ENCODE results near the gene FBXL19.
A peak's percentile ranks its signal among the peaks of the same experiment; 100 is the strongest.
"Not testable (repeated sequence)": the region's sequence is repeated elsewhere in the genome, so short reads cannot be mapped to it uniquely, and the experiment has no call there.

The FBXL19 gene, protein sequence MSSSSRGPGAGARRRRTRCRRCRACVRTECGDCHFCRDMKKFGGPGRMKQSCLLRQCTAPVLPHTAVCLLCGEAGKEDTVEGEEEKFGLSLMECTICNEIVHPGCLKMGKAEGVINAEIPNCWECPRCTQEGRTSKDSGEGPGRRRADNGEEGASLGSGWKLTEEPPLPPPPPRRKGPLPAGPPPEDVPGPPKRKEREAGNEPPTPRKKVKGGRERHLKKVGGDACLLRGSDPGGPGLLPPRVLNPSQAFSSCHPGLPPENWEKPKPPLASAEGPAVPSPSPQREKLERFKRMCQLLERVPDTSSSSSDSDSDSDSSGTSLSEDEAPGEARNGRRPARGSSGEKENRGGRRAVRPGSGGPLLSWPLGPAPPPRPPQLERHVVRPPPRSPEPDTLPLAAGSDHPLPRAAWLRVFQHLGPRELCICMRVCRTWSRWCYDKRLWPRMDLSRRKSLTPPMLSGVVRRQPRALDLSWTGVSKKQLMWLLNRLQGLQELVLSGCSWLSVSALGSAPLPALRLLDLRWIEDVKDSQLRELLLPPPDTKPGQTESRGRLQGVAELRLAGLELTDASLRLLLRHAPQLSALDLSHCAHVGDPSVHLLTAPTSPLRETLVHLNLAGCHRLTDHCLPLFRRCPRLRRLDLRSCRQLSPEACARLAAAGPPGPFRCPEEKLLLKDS

DNA sequence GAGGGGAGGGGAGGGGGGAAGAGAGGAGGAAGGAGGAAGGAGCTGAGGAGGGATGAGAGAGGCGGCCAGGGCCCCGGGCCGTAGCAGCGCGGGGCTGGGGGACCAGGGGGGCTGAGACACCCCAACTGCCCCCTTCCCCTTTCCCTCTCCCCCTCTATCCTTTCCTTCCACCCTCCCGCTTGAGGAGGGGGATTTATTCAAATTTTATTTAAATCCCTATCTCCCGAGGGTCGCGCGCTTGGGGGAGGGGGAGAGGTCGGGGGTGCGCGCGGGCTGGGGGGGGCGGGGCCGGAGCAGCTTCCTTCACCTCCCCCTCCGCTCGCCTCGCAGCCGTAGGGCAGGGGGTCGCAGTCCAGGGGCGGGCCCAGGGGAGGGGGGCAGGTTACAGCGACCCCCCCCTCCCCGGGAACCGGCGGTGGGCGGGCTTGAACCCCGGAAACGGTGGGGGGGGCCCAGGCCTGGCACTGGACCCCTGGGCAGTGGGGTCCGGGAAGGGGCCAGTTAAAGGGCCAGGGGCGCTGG lies at the start of gene FBXL19:
Gene FBXL19 (plus strand): TSS at position 19 of the 522 bp plus-strand sequence. CDS start 2,183 bp downstream, outside the sequence.
- DNase-seq = no peak

DNA sequence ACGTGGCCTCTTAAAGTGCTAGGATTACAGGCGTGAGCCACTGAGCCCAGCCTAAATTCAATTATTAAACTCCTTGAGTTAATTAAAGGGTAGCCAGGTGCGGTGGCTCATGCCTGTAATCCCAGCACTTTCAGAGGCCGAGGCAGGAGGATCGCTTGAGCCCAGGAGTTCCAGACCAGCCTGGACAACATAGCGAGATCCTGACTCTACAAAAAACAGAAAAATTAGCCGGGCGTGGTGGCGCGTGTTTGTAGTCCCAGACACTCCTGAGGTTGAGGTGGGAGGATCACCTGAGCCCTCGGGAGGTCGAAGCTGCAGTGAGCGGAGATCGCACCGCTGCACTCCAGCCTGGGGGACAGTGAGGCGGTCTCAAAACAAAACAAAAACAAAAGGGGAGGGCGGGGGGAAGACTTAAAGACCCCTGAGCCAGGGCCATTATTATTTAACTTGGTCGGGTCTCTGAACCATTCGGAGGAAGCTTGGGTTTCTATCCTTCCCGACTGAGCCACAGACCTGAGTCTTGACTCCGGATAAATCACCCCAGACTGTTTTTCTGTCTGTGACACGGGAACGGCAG lies 49.0 kb upstream of the FBXL19 start:
- DNase-seq = no peak

DNA sequence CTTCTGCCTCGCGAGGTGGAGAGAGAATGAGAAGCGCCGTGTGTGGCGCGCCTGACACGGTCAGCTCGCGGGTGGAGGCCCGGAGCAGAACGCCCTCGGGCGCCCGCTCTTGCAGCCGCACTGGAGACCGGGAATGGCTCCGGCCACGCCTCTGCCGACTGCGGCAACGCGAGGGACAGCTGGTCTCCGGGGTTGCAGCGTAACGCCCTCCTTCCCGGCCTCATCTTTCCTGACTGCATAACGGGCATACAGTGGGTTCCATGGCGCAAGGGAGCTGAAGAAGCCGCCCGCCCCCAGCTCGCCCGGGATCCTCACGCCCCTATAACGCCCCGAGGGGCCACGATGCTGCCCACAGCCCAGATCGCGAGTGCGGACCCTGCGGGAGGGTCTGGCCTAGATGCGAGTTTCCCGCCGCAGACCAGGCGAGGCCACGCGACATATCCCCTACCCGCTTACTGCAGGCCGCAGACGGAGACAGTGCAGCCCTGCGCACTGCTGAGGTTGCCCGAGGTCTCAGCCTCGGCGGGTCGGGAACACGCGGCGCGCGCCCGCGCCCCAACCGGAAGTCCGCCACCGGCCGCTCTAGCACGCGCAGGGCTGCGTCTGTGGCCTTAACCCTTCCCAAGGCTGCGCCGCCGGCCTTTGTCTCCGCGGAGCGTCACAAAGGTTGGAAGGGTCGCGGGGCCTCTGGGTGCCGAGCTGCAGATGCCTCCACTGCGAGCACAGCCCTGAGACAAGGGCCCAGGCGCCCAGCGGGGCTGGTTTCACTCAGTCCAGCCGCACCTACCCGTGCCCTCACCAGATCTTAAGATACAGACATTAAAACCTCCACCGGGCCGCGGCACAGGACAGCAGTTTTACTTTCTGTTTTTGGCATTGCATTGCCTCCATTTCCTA lies 48.3 kb upstream of the FBXL19 start:
- DNase-seq = peak; percentile 89

DNA sequence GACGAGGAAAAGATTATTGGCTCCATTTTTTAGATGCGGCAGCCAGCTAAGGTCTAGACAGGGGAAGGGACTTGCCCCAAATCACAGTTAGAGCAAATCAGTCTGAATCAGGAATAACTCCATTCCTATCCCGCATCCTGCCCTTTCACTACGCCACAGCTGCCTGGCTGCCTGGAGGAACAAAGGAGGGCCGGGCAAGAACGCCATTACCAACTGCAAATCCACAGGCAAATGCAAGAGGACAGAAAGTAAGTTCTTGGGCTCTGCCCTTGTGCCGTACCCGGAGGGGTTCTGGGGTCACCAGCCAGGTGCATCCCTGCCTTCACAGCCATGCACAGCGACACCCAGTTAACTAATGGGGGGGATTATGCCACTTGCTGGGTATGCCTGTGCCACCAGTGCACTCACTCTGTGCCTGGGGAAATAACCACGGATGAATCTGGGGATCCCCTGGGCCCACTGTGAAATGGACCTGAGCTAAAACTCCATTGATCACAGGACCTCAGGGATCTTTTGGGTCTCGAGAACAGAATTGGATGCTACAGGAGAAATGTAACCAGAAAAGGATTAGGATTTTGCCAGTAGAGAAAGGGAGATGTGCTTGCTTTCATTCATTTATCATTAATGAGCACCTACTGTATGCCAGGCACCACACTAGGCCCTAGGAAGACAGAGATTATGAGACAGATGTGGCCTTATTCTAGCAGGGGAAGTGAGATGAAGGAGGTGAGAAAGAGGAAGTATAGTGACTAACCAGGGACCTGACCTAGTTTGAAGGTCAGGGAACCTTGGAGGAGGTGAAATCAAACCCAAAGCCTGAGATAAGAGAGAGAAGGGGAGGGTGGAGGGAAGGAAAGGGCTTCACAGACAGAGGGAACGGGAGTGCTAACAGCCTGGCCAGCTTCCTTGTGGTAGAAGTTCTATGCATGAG lies 47.2 kb upstream of the FBXL19 start:
- peak; percentile 6 for DNase-seq

DNA sequence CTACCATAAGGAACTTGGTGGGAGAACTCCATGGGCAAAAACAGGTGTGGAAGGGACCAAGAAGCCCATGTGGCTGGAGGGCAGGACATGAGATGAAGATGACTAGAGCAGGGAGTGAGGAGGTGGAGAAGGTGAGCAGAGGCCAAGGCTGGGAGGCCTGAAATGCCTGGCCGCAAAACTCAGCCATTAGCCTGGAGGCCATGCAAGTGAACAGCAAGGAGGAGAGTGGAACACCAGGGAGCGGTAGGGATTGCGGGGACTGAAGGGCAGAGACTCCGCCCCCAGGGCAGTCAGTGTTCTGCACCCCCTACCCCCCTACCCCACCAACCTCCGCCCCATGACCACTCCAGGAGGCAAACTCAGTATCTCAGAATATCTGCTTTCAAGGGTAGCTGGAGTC lies 46.5 kb upstream of the FBXL19 start:
- DNase-seq = no peak

DNA sequence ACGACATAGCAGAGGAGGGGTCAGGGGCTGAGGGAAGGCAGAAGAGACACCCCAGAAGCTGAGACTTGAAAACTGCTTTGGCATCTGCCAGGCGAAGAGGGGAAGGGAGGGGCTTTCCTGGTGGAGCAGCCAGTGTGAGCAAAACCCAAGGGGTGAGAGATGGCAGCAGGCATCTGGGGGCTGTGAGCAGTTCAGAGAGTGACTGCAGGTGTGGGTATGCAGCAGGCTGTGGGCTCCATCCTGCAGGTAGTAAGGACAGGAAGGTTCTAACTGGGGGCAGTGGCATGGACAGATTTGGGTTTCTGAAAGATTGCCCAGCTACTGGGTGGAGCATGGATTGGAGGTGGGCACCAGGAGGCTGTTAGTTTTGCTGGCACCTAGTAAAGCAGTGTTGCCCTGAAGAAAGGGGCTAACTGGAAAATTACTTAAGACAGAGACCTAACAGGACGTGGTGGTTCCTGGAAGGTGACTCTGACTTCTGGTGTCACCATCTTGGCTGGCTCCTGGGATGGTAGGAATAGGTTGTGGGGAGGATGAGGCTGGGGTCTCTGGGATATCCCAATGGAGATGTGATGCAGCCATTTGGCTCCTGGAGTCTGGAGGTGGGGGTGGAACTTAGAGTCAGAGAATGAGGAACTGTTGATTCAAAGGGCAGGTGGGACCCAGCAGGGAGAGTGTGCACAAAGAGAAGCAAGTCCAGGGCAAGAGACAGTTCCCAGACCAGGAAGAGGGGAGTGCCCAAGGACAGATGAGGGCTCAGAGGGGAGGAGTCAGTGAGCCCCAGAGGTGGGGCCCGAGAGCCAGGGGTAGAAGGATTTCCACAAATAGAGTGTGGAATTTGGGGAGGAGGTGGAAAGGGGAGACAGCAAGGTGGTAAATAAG lies 40.7 kb upstream of the FBXL19 start:
- no peak for DNase-seq

DNA sequence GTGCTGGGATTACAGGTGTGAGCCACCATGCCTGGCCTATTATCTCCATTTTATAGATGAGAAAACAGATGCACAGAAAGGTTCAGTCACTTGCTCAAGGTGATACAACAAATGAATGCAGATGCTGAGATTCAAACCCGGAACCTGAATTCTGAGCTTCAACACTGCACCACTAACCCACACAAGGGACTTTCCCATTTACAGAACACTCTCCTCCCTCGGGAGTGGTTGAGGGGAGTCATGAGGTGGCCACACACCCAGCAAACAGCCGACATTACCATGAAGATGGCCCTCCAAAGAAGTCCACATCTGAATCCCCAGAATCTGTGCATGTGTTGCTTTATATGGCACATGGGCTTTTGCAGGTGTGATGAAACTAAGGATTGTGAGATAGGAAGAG lies 38.6 kb upstream of the FBXL19 start:
- no peak for DNase-seq

DNA sequence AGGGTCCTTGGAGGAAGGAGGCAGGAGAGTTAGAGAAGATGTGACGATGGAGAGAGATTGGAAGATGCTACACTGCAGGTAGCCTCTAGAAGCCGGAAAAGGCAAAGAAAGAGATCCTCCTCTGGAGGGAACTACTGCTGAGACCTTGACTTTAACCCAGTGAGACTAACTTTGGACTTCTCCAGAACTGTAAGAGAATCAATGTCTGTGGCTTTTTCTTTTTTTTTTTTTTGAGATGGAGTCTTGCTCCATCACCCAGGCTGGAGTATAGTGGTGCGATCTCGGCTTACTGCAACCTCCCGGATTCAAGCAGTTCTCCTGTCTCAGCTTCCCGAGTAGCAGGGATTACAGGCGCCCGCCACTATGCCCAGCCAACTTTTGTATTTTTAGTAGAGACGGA lies 38.2 kb upstream of the FBXL19 start:
- no peak for DNase-seq

DNA sequence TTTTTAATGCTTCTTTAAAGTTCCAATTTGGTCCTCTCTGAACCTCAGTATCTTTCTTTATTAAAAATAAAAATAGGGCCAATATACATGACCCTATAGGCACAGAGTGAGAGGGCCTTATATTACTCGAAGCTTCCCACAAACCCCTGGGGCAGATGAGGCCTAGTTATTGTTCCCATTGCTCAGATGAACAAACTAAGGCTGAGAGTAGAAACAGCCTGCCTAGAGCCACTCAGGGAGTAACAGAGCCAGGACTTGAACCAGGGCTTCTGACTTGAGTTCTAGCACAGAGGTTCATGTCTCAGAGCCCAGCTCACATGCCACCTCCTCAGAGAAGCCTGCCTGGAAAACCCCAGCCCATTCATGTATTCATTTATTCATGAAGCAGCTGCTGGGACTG lies 37.2 kb upstream of the FBXL19 start:
- no peak for DNase-seq

DNA sequence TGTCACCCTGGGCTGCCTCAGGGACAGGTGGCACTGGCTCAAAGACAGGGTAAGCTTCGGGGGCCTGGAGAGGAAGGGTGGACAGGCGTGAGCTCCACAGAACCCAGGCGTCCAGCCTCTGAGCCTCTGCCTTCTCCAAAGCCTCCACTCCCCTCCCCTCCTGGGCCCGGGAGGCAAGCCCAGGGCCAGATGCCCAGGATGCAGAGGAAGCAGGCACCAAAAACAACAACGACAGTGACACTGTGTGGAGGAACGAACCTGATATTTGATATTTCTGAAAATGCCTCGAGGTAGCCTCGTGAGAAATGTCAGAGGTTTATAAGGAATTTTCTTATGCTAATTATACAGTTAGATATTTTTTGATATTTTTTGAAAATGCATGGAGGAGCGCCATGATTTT lies 35.4 kb upstream of the FBXL19 start:
- no peak for DNase-seq

DNA sequence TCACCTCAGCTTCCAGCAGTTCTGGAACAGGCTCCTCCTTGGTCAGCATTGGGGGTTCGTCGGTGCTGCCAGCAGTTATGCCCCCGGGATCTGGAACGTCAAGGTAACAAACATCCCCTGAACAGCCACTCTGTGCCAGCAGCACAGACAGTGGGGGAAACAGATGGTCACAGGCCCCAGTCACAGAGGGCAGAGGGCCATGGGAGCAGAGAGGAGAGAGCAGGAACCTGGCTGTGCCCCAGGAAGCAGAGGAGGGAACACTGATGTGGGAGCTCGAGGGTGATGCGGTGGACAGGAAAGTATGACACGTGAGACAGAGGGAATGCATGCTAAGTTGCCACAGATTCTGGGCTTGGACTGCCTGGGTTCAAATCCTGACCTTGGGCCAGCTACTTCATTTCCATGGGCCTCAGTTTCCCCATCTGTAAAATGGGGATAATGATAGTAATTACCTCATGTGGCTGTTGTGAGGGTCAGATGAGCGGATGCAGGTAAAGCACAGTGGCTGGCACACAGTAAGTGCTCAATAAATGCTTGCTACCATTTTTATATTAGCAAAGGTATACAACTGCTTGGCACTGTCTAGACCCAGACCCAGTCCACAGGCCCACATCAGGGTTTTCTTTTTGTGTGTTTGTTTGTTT lies 34.4 kb upstream of the FBXL19 start:
- DNase-seq = no peak

DNA sequence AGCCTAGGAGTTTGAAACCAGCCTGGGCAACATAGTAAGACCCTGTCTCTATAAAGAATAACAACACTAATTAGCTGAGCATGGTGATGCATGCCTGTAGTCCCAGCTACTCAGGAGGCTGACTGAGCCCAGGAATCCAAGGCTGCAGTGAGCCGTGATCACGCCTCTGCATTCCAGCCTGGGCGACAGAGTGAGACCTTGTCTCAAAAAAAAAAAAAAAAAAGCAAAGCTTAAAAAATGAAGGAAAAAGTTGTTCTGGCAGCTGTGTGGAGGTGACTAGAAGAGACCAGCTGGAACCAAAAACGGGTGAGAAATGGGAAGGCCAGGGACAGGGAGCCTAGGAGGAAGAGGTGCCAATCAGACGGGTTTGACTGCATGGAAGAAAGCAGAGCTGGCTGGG lies 33.7 kb upstream of the FBXL19 start:
- DNase-seq = no peak

DNA sequence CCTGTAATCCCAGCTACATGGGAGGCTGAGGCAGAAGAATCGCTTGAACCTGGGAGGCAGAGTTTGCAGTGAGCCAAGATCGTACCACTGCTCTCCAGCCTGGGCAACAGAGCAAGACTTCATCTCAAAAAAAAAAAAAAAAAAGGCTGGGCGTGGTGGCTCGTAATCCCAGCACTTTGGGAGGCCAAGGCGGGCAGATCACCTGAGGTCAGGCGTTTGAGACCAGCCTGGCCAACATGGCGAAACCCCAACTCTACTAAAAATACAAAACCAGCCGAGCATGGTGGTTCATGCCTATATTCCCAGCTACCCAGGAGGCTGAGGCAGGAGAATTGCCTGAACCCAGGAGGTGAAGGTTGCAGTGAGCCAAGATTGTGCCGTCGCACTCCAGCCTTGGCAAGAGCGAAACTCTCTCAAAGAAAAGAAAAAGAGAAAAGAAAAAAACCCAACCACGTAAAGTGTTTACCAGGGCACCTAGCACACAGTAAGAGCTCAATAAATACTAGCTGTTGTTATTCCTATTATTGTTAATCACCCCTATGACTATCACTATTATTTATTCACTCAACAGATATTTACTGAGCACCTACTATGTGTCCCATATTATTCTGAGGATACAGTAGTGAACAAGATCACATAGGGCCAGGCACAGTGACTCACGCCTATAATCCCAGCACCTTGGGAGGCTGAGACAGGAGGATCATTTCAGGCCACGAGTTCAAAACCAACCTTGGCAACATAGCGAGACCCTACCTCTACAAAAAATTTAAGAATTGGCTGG lies 32.1 kb upstream of the FBXL19 start:
- not testable (repeated sequence) for DNase-seq

DNA sequence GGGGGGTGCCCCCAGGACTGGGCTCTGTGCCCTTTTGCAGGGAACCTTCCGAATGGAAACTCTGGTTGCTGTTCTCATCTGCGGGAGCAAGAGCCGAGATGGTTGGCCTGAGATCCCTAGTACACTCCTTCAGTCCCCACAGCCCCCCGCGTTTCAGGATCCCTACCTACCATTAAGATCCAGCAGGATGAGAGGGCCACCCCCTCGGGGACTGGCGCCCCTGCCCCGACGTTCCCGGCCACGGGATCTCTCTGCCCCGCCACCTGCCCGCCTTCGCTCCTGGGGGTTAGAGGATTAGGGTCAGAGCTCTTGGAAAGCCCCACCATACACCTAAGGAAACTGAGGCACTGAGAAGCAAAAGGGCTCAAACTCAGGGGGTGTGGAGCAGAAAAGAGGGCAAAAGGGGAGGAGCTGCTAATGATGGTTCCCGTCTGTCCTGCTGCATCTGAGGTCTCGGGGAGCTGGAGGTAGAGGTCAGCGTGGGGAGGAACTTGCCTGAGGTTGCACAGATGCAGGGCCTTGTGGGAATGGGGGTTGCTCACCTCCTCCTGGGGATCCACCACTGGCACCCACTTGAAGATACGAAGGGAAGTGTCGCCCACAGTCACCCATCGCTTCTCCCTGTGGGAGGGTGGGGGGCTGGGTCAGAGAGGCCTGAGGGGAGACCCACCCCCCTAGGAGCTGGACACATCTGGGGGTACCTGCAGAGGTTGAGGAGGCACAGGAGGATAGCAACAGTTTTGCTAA lies 30.5 kb upstream of the FBXL19 start:
- no peak for DNase-seq

DNA sequence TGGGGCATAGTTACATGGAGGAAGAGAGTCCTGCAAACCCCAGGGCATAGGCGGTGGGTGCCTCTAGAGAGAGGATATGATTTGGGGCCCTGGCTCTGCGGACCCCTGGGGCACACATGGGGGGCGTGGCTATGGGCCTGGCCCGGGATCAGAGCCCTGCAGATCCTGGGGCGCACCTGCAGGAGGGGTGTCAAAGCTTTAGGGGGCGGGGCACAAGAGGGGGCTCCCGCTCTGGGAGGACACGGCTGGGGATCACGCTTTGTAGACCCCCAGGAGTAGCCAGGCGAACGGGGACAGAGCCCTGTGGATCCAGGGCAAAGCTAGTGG lies 30.0 kb upstream of the FBXL19 start:
- peak; percentile 19 for DNase-seq

DNA sequence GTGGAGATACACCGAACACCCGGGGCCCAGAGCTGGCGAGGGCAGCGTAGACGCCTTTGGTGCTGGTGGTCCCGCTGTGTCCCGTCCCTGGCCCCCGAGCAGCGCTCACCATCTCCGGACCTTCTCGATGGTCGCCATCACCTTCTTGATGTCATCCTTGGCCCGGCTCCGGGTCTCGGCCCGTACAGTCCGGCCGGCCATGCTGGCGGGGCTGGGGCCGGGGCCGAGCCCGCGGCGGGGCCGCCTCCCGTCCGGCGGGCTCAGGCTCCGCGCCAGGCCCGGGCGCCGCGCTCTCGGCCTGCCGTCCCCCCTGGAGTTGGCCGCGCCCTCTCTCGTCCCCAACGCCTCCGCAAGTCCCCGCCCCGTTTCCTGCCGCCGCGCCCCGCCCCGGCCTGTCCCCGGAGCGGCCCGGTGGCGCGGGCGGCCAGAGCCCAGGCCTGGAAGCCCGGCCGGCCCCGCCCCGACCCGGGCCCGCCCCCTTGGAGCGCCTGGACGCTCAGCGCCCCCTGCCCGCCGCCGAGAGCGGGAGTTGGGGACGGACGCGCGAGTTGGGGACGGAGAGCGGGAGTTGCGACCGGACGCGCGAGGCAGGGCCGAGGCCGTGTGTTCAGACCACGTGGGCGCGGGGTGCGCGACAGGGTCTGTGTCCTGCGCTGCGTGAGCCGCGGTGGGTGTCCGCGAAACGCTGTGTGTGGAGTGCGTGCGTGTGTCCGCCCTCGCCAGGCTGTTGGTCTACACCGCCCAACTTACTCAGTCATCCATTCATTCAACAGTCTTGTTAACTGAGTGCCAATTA lies 29.4 kb upstream of the FBXL19 start, which contains the start of gene BCL7C:
Gene BCL7C (minus strand): TSS at position 334 of the 796 bp plus-strand sequence. CDS start 133 bp downstream, at position 201.
- DNase-seq = peak; percentile 76

DNA sequence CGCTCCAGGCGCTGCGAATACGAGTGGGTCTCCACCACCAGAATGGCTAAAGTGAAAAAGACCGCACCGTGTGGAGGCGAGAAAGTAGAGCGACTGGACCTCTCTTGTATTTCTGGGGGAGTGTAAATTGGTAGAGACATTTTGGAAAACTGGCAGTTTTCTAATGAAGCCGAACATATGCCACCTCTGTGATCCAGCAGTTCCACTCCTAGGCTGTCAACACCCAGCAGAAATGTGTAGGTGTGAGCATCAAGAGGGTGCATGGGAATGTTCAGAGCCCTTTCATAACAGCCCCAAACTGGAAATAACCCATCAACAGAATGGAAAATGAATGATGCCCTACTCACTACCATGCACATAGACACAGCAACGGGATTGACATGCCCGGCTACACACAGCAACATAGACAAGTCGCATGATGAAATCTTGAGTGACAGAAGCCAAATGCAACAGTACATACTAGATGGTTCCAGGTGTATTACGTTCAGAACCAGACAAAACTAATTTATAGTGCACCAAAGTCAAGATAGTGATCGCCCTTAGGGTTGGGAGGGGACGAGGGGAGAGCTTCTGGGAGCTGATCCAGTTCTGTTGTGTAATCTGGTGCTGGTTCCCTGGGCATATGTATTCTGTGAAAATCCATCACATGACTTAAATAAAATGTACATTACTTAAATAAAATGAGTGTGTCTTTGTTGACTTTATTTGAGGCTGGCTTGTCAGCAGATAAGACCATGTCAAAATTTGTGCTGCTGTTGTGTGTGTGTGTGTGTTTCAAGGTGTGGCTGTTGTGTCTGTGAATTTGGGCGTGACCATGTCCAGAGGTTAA lies 28.6 kb upstream of the FBXL19 start:
- no peak for DNase-seq
